H1 (cell line): ENCODE measurements around the gene PDIA2. TPM values are rescaled to one million over a fixed set of nuclear protein-coding genes. Genes with fewer than 3 reads are reported as not detected.

Source experiments
- CTCF ChIA-PET: fragments of 300-600 bp; sonication (Branson Sonifier 250); formaldehyde crosslinking; loops from one replicate; lab custom pipeline; 2021; ENCODE audit not compliant: partially characterized antibody; lab: Charles Lee
- POLR2A ChIA-PET: fragments of 300-600 bp; sonication (Branson Sonifier 250); formaldehyde crosslinking; loops from one replicate; lab custom pipeline; 2021; ENCODE audit warnings: inconsistent platforms; ENCODE audit not compliant: partially characterized antibody; lab: Charles Lee
- DNase-seq, 2 experiments: peaks; one replicate each; pipeline versions ENCODE4 v3.0.0 to v3.0.0-alpha.2; 2010 to 2022; ENCODE audit warnings: low spot score in 2 of 2, low read depth in 1 of 2, mixed read lengths in 1 of 2
- FAIRE-seq: peaks from 2 replicates; lab custom pipeline; 2011; peaks lifted over from hg19 to GRCh38; lab: Jason Lieb, UNC
- H2AFZ ChIP-seq: 2 replicates; pipeline ENCODE4 v1.8.1; 2012; ENCODE audit warnings: low read length, inconsistent platforms
- H2AK5ac ChIP-seq: 2 replicates; pipeline ENCODE4 v1.6.1; 2013; ENCODE audit warnings: low read depth, low read length
- H2BK120ac ChIP-seq: replicated peaks from 2 replicates; pipeline ENCODE3; 2013; ENCODE audit warnings: low read depth, low read length, inconsistent platforms
- H2BK12ac ChIP-seq: 2 replicates; pipeline ENCODE4 v1.6.1; 2013; ENCODE audit warnings: low read depth, low read length
- H2BK15ac ChIP-seq: 2 replicates; pipeline ENCODE4 v1.6.1; 2013; ENCODE audit warnings: low read length
- H2BK20ac ChIP-seq: 2 replicates; pipeline ENCODE4 v1.6.1; 2013; ENCODE audit warnings: low read length
- H2BK5ac ChIP-seq: 2 replicates; pipeline ENCODE4 v1.6.1; 2013; ENCODE audit warnings: low read depth, low read length
- H3K14ac ChIP-seq: 2 replicates; pipeline ENCODE4 v1.6.1; 2013; ENCODE audit warnings: inconsistent platforms; ENCODE audit not compliant: insufficient read length
- H3K18ac ChIP-seq: 2 replicates; pipeline ENCODE4 v1.6.1; 2013; ENCODE audit warnings: low read length; ENCODE audit errors: extremely low read depth
- H3K23ac ChIP-seq: 2 replicates; pipeline ENCODE4 v1.6.1; 2013; ENCODE audit warnings: inconsistent platforms; ENCODE audit not compliant: insufficient read length
- H3K23me2 ChIP-seq: 2 replicates; pipeline ENCODE4 v1.6.1; 2013; ENCODE audit warnings: low read depth, low read length
- H3K27ac ChIP-seq: 2 replicates; pipeline ENCODE4 v1.6.1; 2011; ENCODE audit warnings: low read depth, low read length, inconsistent platforms
- H3K27me3 ChIP-seq, 4 experiments: replicated peaks in 1 of 4; 1 replicate in 1 of 4; 2 replicates in 3 of 4; pipeline versions ENCODE4 v1.6.1 to v1.8.1; 2011 to 2013; ENCODE audit warnings: low read length in 3 of 4, mild to moderate bottlenecking in 3 of 4, inconsistent platforms in 2 of 4, mixed read lengths in 2 of 4, moderate library complexity in 1 of 4; ENCODE audit not compliant: control insufficient read depth in 3 of 4, insufficient read depth in 3 of 4; ENCODE audit errors: extremely low read depth in 1 of 4
- H3K36me3 ChIP-seq, 4 experiments: 2 replicates each; pipeline versions ENCODE4 v1.6.1 to v1.8.1; 2011 to 2013; ENCODE audit warnings: mild to moderate bottlenecking in 4 of 4, low read length in 3 of 4, moderate library complexity in 2 of 4, control low read depth in 1 of 4, inconsistent platforms in 1 of 4; ENCODE audit not compliant: insufficient read depth in 4 of 4, control insufficient read depth in 2 of 4
- H3K4ac ChIP-seq: replicated peaks from 2 replicates; pipeline ENCODE3; 2013; ENCODE audit warnings: low read length, low read depth, mixed read lengths, inconsistent platforms; ENCODE audit not compliant: insufficient read length
- H3K4me1 ChIP-seq, 4 experiments: replicated peaks in 1 of 4; 1 replicate in 1 of 4; 2 replicates in 3 of 4; pipeline versions ENCODE4 v1.6.1 to v1.8.1; 2011 to 2013; ENCODE audit warnings: low read length in 3 of 4, inconsistent platforms in 2 of 4, mixed read lengths in 1 of 4; ENCODE audit not compliant: insufficient read depth in 4 of 4, control insufficient read depth in 3 of 4
- H3K4me2 ChIP-seq, 2 experiments: 2 replicates each; pipeline versions ENCODE4 v1.6.1 to v1.8.1; 2011 to 2013; ENCODE audit warnings: low read depth in 2 of 2, low read length in 2 of 2, control low read depth in 1 of 2, inconsistent platforms in 1 of 2, mild to moderate bottlenecking in 1 of 2; ENCODE audit not compliant: insufficient read depth in 1 of 2
- H3K4me3 ChIP-seq, 4 experiments: fragments of 200-600, 300-600 bp in 1 of 4; sonication (generic), shearing (Covaris generic), sonication (Bioruptor Twin) in 1 of 4; 2 replicates each; pipeline versions ENCODE4 v1.5.1 to v1.8.1; 2011 to 2016; ENCODE audit warnings: low read length in 4 of 4, low read depth in 3 of 4, control low read depth in 2 of 4, inconsistent platforms in 2 of 4, mild to moderate bottlenecking in 2 of 4, mixed read lengths in 1 of 4, moderate library complexity in 1 of 4; ENCODE audit not compliant: insufficient read depth in 2 of 4; ENCODE audit errors: extremely low read depth in 1 of 4
- H3K56ac ChIP-seq: replicated peaks from 2 replicates; pipeline ENCODE3; 2013; ENCODE audit warnings: low read depth, mild to moderate bottlenecking, mixed read lengths, low read length, inconsistent platforms; ENCODE audit not compliant: insufficient read length
- H3K79me1 ChIP-seq: 2 replicates; pipeline ENCODE4 v1.6.1; 2013; ENCODE audit warnings: low read depth, low read length, control low read depth
- H3K79me2 ChIP-seq, 2 experiments: 2 replicates each; pipeline versions ENCODE4 v1.6.1 to v1.8.1; 2012 to 2013; ENCODE audit warnings: low read length in 2 of 2, mild to moderate bottlenecking in 2 of 2, inconsistent platforms in 1 of 2; ENCODE audit not compliant: insufficient read depth in 2 of 2, control insufficient read depth in 1 of 2
- H3K9ac ChIP-seq, 4 experiments: replicated peaks in 1 of 4; 1 replicate in 1 of 4; 2 replicates in 3 of 4; pipeline versions ENCODE4 v1.6.1 to v1.8.1; 2011 to 2013; ENCODE audit warnings: low read depth in 3 of 4, low read length in 3 of 4, control low read depth in 2 of 4, mild to moderate bottlenecking in 2 of 4, moderate library complexity in 2 of 4, inconsistent platforms in 1 of 4; ENCODE audit errors: extremely low read depth in 1 of 4
- H3K9me3 ChIP-seq, 2 experiments: 2 replicates each; pipeline versions ENCODE4 v1.6.1 to v1.8.1; 2012 to 2013; ENCODE audit warnings: mild to moderate bottlenecking in 2 of 2, moderate library complexity in 2 of 2, control low read depth in 1 of 2, inconsistent platforms in 1 of 2, low read depth in 1 of 2, low read length in 1 of 2, mixed read lengths in 1 of 2; ENCODE audit not compliant: insufficient read depth in 2 of 2
- H4K20me1 ChIP-seq, 2 experiments: replicated peaks in 1 of 2; 2 replicates each; pipeline versions ENCODE3 to v1.8.1; 2011 to 2013; ENCODE audit warnings: inconsistent platforms in 2 of 2, low read length in 2 of 2, mild to moderate bottlenecking in 1 of 2; ENCODE audit not compliant: insufficient read depth in 2 of 2, control insufficient read depth in 1 of 2
- H4K5ac ChIP-seq: 2 replicates; pipeline ENCODE4 v1.6.1; 2013; ENCODE audit warnings: low read length, low read depth, mixed read lengths, inconsistent platforms; ENCODE audit not compliant: insufficient read length
- H4K8ac ChIP-seq: 2 replicates; pipeline ENCODE4 v1.8.0; 2013; ENCODE audit warnings: mild to moderate bottlenecking, moderate library complexity, low read length, inconsistent platforms; ENCODE audit not compliant: insufficient read depth; ENCODE audit errors: extremely low read depth
- H4K91ac ChIP-seq: replicated peaks from 2 replicates; pipeline ENCODE3; 2013; ENCODE audit warnings: low read length, mixed read lengths, inconsistent platforms; ENCODE audit not compliant: insufficient read length
- HDAC2 ChIP-seq, 2 experiments: fragments of 300-600 bp in 1 of 2; sonication (generic) in 1 of 2; IDR thresholded peaks; 2 replicates each; pipeline ENCODE4 v1.6.1; 2011 to 2012; ENCODE audit warnings: low read depth in 2 of 2, low read length in 2 of 2, mild to moderate bottlenecking in 2 of 2, moderate library complexity in 2 of 2, borderline replicate concordance in 1 of 2, inconsistent platforms in 1 of 2
- POLR2A ChIP-seq, 2 experiments: IDR thresholded peaks; 1 replicate in 1 of 2; 2 replicates in 1 of 2; pipeline ENCODE4 v1.6.1; 2011; ENCODE audit warnings: low read depth in 2 of 2, low read length in 2 of 2, mild to moderate bottlenecking in 2 of 2; ENCODE audit errors: control extremely low read depth in 1 of 2
- SIRT6 ChIP-seq: IDR thresholded peaks from one replicate; pipeline ENCODE4 v1.7.1; 2012; ENCODE audit warnings: low read length, inconsistent platforms
- WGBS, 2 experiments: shearing (Covaris generic) in 1 of 2; methylation state at CpG; one replicate each; pipeline versions ENCODE4 v1.1.6 to v1.1.7; 2013 to 2015; ENCODE audit warnings: low lambda C conversion rate in 2 of 2, mixed read lengths in 2 of 2, inconsistent platforms in 1 of 2, low coverage in 1 of 2, missing lambda C conversion rate in 1 of 2; ENCODE audit not compliant: insufficient replicate concordance in 2 of 2, insufficient coverage in 1 of 2, insufficient read length in 1 of 2; ENCODE audit errors: extremely low coverage in 1 of 2, missing lambda C conversion rate in 1 of 2; 5-methylcytosine and 5-hydroxymethylcytosine counted together
- polyA plus RNA-seq, 7 experiments: library from polyadenylated mRNA; depleted of rRNA in 3 of 7; stranded (reverse) in 5 of 7; unstranded in 2 of 7; fragments of >200 nt in 5 of 7; fragments of 200-250 nt in 2 of 7; gene quantifications; 1 replicate in 5 of 7; 2 replicates in 1 of 7; 4 replicates in 1 of 7; pipeline versions ENCODE4 v1.2.1 to v1.2.3, GENCODE V29; 2011 to 2013; ENCODE audit warnings: missing spikeins in 2 of 7, mixed read lengths in 2 of 7
- total RNA-seq: library from RNA; stranded (reverse); fragmentation: NEBNext Ultra II Directional; extraction: Animal tissue kit (Norgen Biotek cat#: 25700); gene quantifications from 2 replicates; pipeline ENCODE4 v1.2.1, GENCODE V29; 2021

Gene PDIA2
- total and polyA plus RNA-seq, 2 of the 8 experiments (the other 6 are each of a cell fraction or from before 2014, with no cell fraction given): 0.34 to 0.50 TPM

GRCh38 chr16:266258-267164 is 16.5 kb upstream of the PDIA2 start:
- no peak for TF ChIP-seq SIRT6
- 0 out of 3 replicates have a peak, but pooled peaks of 1 of the 2 experiments have one; percentile 31 for TF ChIP-seq POLR2A (IDR thresholded peaks at IDR 0.05; ENCODE audit: control extremely low read depth in 1 of 2, low read depth in 2 of 2, low read length in 2 of 2)
- no peak for TF ChIP-seq HDAC2 (IDR thresholded peaks at IDR 0.05; ENCODE audit: borderline replicate concordance in 1 of 2, low read depth in 2 of 2, low read length in 2 of 2)
- Histone ChIP-seq H3K27ac (no peak overlapping the region), H3K27me3 (no peaks in the 10 kb centered on the region), H2BK120ac (no peak overlapping the region), H3K36me3 (peaks cover 0 to 7% (median 2%) of the 10 kb centered on the region in 4 experiments; a peak in 2 of 8 replicates), H3K4me1 (no peaks in the 10 kb centered on the region; a peak in 1 of 7 replicates), H2AK5ac (no peak overlapping the region), H3K18ac (no peak overlapping the region), H4K91ac (no peak overlapping the region), H3K4me2 (no peak overlapping the region), H3K14ac (no peak overlapping the region), H3K23me2 (peaks cover 4% of the 10 kb centered on the region; the same call in 1 of the 2 replicates), H3K9ac (no peak overlapping the region), H3K23ac (no peak overlapping the region), H4K5ac (no peak overlapping the region), H3K4me3 (no peak overlapping the region), H2AFZ (no peak overlapping the region), H3K9me3 (no peaks in the 10 kb centered on the region), H3K79me1 (no peaks in the 10 kb centered on the region), H4K20me1 (peaks cover 0 to 13% of the 10 kb centered on the region in 2 experiments), H2BK15ac (no peak overlapping the region), H2BK20ac (no peak overlapping the region), H3K79me2 (no peaks in the 10 kb centered on the region), H2BK5ac (no peak overlapping the region), H2BK12ac (no peak overlapping the region), H3K56ac (no peak overlapping the region), H4K8ac (peak overlapping the region; percentile 77; the same call in 1 of the 2 replicates), H3K4ac (no peak overlapping the region)
- 87% methylated on average over 25 of the region's 25 CpGs; no CpG with 5 or more reads in 1 of the 2 experiments for WGBS, 2 experiments
- POLR2A ChIA-PET: interaction anchor here (1.0 to 1.5 kb wide), 2 partner anchors 10 to 41 kb away, joined by 3 to 6 read pairs; partner anchors contain the start of gene RGS11
- CTCF ChIA-PET: interaction anchor here (0.6 to 1.1 kb wide), 2 partner anchors 15 to 69 kb away, joined by 3 read pairs; no protein-coding TSS in a partner anchor
- FAIRE-seq (no peak), DNase-seq (no peak)
